H9 (cell line): ENCODE results near the gene GRID2. TPM values are rescaled to one million over a fixed set of nuclear protein-coding genes. Genes with fewer than 3 reads are reported as not detected.

Source experiments
- DNase-seq: peaks from one replicate; pipeline ENCODE4 v3.0.0-alpha.2; 2017
- H2AFZ ChIP-seq: one replicate; pipeline ENCODE4 v1.6.1; 2013; ENCODE audit warnings: mild to moderate bottlenecking, low read length, control low read depth, moderate library complexity
- H2AK5ac ChIP-seq: 2 replicates; pipeline ENCODE4 v1.6.1; 2013; ENCODE audit warnings: low read length, control low read depth, mixed read lengths; ENCODE audit not compliant: insufficient read length
- H2BK120ac ChIP-seq: one replicate; pipeline ENCODE4 v1.6.1; 2013; ENCODE audit warnings: low read depth, mild to moderate bottlenecking, low read length, control low read depth, inconsistent platforms; ENCODE audit not compliant: poor library complexity, severe bottlenecking
- H2BK12ac ChIP-seq: 2 replicates; pipeline ENCODE4 v1.6.1; 2013; ENCODE audit warnings: low read length, control low read depth, mixed read lengths, low read depth; ENCODE audit not compliant: insufficient read length
- H2BK15ac ChIP-seq: 2 replicates; pipeline ENCODE4 v1.6.1; 2013; ENCODE audit warnings: low read depth, low read length, control low read depth
- H2BK20ac ChIP-seq: one replicate; pipeline ENCODE4 v1.6.1; 2013; ENCODE audit warnings: low read depth, mild to moderate bottlenecking, low read length, control low read depth, inconsistent platforms; ENCODE audit not compliant: poor library complexity, severe bottlenecking
- H2BK5ac ChIP-seq: 2 replicates; pipeline ENCODE4 v1.6.1; 2013; ENCODE audit warnings: low read length, control low read depth, mixed read lengths; ENCODE audit not compliant: insufficient read length
- H3K14ac ChIP-seq: 2 replicates; pipeline ENCODE4 v1.6.1; 2013; ENCODE audit warnings: low read length, control low read depth; ENCODE audit not compliant: insufficient read depth
- H3K18ac ChIP-seq: 2 replicates; pipeline ENCODE4 v1.6.1; 2013; ENCODE audit warnings: low read depth, mild to moderate bottlenecking, mixed read lengths, low read length, control low read depth; ENCODE audit not compliant: insufficient read length
- H3K23ac ChIP-seq: 2 replicates; pipeline ENCODE4 v1.6.1; 2013; ENCODE audit warnings: low read length, control low read depth, mixed read lengths, low read depth; ENCODE audit not compliant: insufficient read length
- H3K23me2 ChIP-seq: 2 replicates; pipeline ENCODE4 v1.6.1; 2013; ENCODE audit warnings: low read depth, mild to moderate bottlenecking, mixed read lengths, low read length, control low read depth; ENCODE audit not compliant: insufficient read length, poor library complexity, severe bottlenecking
- H3K27ac ChIP-seq: 2 replicates; pipeline ENCODE4 v1.5.1; 2013; ENCODE audit warnings: low read length, control low read depth, mixed read lengths, low read depth; ENCODE audit not compliant: insufficient read length
- H3K27me3 ChIP-seq: 2 replicates; pipeline ENCODE4 v1.6.1; 2013; ENCODE audit warnings: low read length, control low read depth, inconsistent platforms; ENCODE audit not compliant: insufficient read depth
- H3K4ac ChIP-seq: 2 replicates; pipeline ENCODE4 v1.6.1; 2013; ENCODE audit warnings: low read depth, mild to moderate bottlenecking, control low read depth, inconsistent platforms, low read length, moderate library complexity
- H3K4me1 ChIP-seq: 2 replicates; pipeline ENCODE4 v1.6.1; 2013; ENCODE audit warnings: low read length, control low read depth, inconsistent platforms; ENCODE audit not compliant: insufficient read depth
- H3K4me2 ChIP-seq: 2 replicates; pipeline ENCODE4 v1.6.1; 2013; ENCODE audit warnings: low read length, control low read depth, mixed read lengths; ENCODE audit not compliant: insufficient read length, insufficient read depth
- H3K56ac ChIP-seq: 2 replicates; pipeline ENCODE4 v1.6.1; 2013; ENCODE audit warnings: low read depth, mild to moderate bottlenecking, mixed read lengths, low read length, control low read depth; ENCODE audit not compliant: insufficient read length
- H3K79me1 ChIP-seq: 2 replicates; pipeline ENCODE4 v1.6.1; 2013; ENCODE audit warnings: low read depth, mild to moderate bottlenecking, moderate library complexity, low read length, control low read depth, inconsistent platforms; ENCODE audit not compliant: insufficient read depth, poor library complexity, severe bottlenecking
- H3K79me2 ChIP-seq: 2 replicates; pipeline ENCODE4 v1.6.1; 2013; ENCODE audit warnings: low read length, control low read depth, inconsistent platforms; ENCODE audit not compliant: insufficient read depth
- H3K9ac ChIP-seq: 2 replicates; pipeline ENCODE4 v1.6.1; 2013; ENCODE audit warnings: low read length, control low read depth, mixed read lengths; ENCODE audit not compliant: insufficient read length; ENCODE audit errors: extremely low read depth
- H3K9me3 ChIP-seq: one replicate; pipeline ENCODE4 v1.6.1; 2013; ENCODE audit warnings: low read depth, low read length, inconsistent platforms; ENCODE audit not compliant: control insufficient read depth
- H3T11ph ChIP-seq: one replicate; pipeline ENCODE4 v1.6.1; 2013; ENCODE audit warnings: mild to moderate bottlenecking, low read length, control low read depth, inconsistent platforms
- H4K20me1 ChIP-seq: one replicate; pipeline ENCODE4 v1.6.1; 2013; ENCODE audit not compliant: control insufficient read depth, insufficient read length, insufficient read depth
- H4K5ac ChIP-seq: 2 replicates; pipeline ENCODE4 v1.6.1; 2013; ENCODE audit warnings: low read depth, mild to moderate bottlenecking, mixed read lengths, low read length, control low read depth; ENCODE audit not compliant: insufficient read length
- H4K8ac ChIP-seq: replicated peaks from 2 replicates; pipeline ENCODE4 v1.6.1; 2013; ENCODE audit warnings: low read length, control low read depth, mixed read lengths, low read depth; ENCODE audit not compliant: insufficient read length
- H4K91ac ChIP-seq: 2 replicates; pipeline ENCODE4 v1.6.1; 2013; ENCODE audit warnings: low read depth, mild to moderate bottlenecking, moderate library complexity, mixed read lengths, low read length, control low read depth; ENCODE audit not compliant: insufficient read length
- H3K27ac Mint-ChIP-seq, 3 experiments: 2 replicates in 2 of 3; 3 replicates in 1 of 3; pipeline ENCODE4 v1.8.0; 2020 to 2021; ENCODE audit warnings: mixed read lengths in 3 of 3, mild to moderate bottlenecking in 1 of 3, moderate library complexity in 1 of 3
- H3K27me3 Mint-ChIP-seq: 2 replicates; pipeline ENCODE4 v1.8.0; 2021; ENCODE audit warnings: low read depth, mild to moderate bottlenecking, moderate library complexity, mixed read lengths
- H3K36me3 Mint-ChIP-seq, 3 experiments: 2 replicates in 2 of 3; 3 replicates in 1 of 3; pipeline ENCODE4 v1.8.0; 2020 to 2021; ENCODE audit warnings: low read depth in 3 of 3, mixed read lengths in 3 of 3; ENCODE audit not compliant: insufficient read depth in 1 of 3
- H3K4me1 Mint-ChIP-seq, 2 experiments: 2 replicates each; pipeline ENCODE4 v1.8.0; 2020; ENCODE audit warnings: mixed read lengths in 2 of 2
- H3K4me3 Mint-ChIP-seq, 2 experiments: 2 replicates in 1 of 2; 3 replicates in 1 of 2; pipeline ENCODE4 v1.8.0; 2020 to 2021; ENCODE audit warnings: mild to moderate bottlenecking in 2 of 2, mixed read lengths in 2 of 2, moderate library complexity in 1 of 2
- H3K9me3 Mint-ChIP-seq, 2 experiments: 2 replicates in 1 of 2; 3 replicates in 1 of 2; pipeline ENCODE4 v1.8.0; 2020; ENCODE audit warnings: mild to moderate bottlenecking in 2 of 2, mixed read lengths in 2 of 2, moderate library complexity in 1 of 2
- CTCF ChIP-seq: fragments of 200-600 bp; sonication (generic); conservative IDR thresholded peaks from 3 replicates; pipeline ENCODE4 v1.8.0; 2021; ENCODE audit warnings: antibody characterized with exemption, mild to moderate bottlenecking
- WGBS: extraction: QIAGEN DNeasy Blood & Tissue Kit; methylation state at CpG from one replicate; pipeline ENCODE4 v1.1.7; 2013; ENCODE audit warnings: missing lambda C conversion rate, low lambda C conversion rate, mixed read lengths; ENCODE audit not compliant: insufficient read length; ENCODE audit errors: extremely low coverage; 5-methylcytosine and 5-hydroxymethylcytosine counted together
- total RNA-seq: library from RNA; stranded (reverse); gene quantifications from 2 replicates; pipeline ENCODE4 v1.2.1, GENCODE V29; 2021

Gene GRID2
- total RNA-seq, 1 experiment from 2014 or later: 21.8 TPM

DNA sequence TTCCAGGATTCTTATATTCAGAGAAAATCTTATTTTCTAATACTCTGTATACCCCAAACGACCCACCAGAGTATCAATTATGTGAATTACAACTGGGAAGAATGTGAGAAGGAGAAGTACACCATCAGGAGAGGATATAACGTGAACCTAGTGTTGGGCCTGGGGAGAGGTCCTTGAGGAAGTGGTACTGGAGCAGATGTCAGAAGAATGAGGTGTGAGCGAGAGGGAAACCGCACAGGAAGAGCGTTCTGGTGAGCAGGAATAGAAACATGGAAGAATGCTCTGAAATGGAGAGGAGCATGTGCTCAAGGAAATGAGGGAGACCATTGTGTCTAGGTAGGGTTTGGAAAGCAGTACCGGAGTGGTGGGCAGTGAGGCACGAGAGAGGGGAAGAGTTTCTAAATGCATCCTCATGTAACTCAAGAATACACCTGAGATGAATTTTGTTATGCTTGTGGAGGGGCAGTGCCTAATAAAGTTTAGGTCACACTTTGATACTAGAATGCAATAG is 151.6 kb downstream of the GRID2 start:
- H3K14ac ChIP-seq: no peak overlapping the region
- no peak for TF ChIP-seq CTCF
- H3K4ac ChIP-seq: no peak overlapping the region
- Mint-ChIP-seq H3K4me3 (no peak overlapping the region), H3K27me3 (no peaks in the 10 kb centered on the region), H3K4me1 (peaks cover 34 to 51% of the 10 kb centered on the region in 2 experiments), H3K36me3 (no peaks in the 10 kb centered on the region; a peak in 1 of 7 replicates), H3K27ac (peak overlapping the region in 2 of 3 experiments; percentile 22 to 65; a peak in 5 of 7 replicates), H3K9me3 (no peaks in the 10 kb centered on the region)
- peaks cover 3% of the 10 kb centered on the region; the same call in 1 of the 2 replicates for H3K4me1 ChIP-seq
- no peak overlapping the region for H3T11ph ChIP-seq
- H3K23me2 ChIP-seq: no peaks in the 10 kb centered on the region
- H3K27ac ChIP-seq: no peak overlapping the region
- no peaks in the 10 kb centered on the region for H3K27me3 ChIP-seq
- DNase-seq: no peak
- no peak overlapping the region for H4K8ac ChIP-seq
- H2BK20ac ChIP-seq: no peak overlapping the region
- peaks cover 49% of the 10 kb centered on the region for H3K79me2 ChIP-seq
- H3K18ac ChIP-seq: no peak overlapping the region
- no peak overlapping the region for H2BK5ac ChIP-seq
- no peak overlapping the region for H4K91ac ChIP-seq
- no peak overlapping the region for H2AFZ ChIP-seq
- no peak overlapping the region for H2BK120ac ChIP-seq
- no peak overlapping the region for H2BK15ac ChIP-seq
- no peak overlapping the region for H3K9ac ChIP-seq
- no peaks in the 10 kb centered on the region for H4K20me1 ChIP-seq
- no peaks in the 10 kb centered on the region for H3K9me3 ChIP-seq
- no CpG with 5 or more reads among the region's 7 CpGs for WGBS
- H4K5ac ChIP-seq: no peak overlapping the region
- H2BK12ac ChIP-seq: no peak overlapping the region
- H2AK5ac ChIP-seq: no peak overlapping the region
- H3K79me1 ChIP-seq: no peaks in the 10 kb centered on the region
- H3K23ac ChIP-seq: no peak overlapping the region
- no peak overlapping the region for H3K4me2 ChIP-seq
- H3K56ac ChIP-seq: no peak overlapping the region
